Keratinocyte (primary cell): Measurements from ENCODE around the gene DNM1L. TPM values are rescaled to one million over a fixed set of nuclear protein-coding genes. Genes with fewer than 3 reads are reported as not detected.

ENCODE experiments used
- DNase-seq: peaks from one replicate; pipeline ENCODE4 v3.0.0-alpha.2; 2011; ENCODE audit warnings: low read depth, missing footprints, low spot score
- FAIRE-seq: peaks from 2 replicates; lab custom pipeline; 2011; peaks lifted over from hg19 to GRCh38; lab: Jason Lieb, UNC
- H2AFZ ChIP-seq: 2 replicates; pipeline ENCODE4 v1.6.0; 2012; ENCODE audit warnings: low read length, control low read depth, inconsistent platforms; ENCODE audit not compliant: control insufficient read depth
- H3K27ac ChIP-seq: 2 replicates; pipeline ENCODE4 v1.5.1; 2011; ENCODE audit warnings: low read length; ENCODE audit not compliant: control insufficient read depth, insufficient read depth
- H3K27me3 ChIP-seq: 3 replicates; pipeline ENCODE4 v1.6.0; 2011; ENCODE audit warnings: low read length; ENCODE audit not compliant: control insufficient read depth, insufficient read depth; ENCODE audit errors: extremely low read depth
- H3K36me3 ChIP-seq, 2 experiments: 2 replicates in 1 of 2; 3 replicates in 1 of 2; pipeline ENCODE4 v1.5.1; 2011; ENCODE audit warnings: low read length in 2 of 2, mild to moderate bottlenecking in 1 of 2; ENCODE audit not compliant: control insufficient read depth in 2 of 2, insufficient read depth in 2 of 2; ENCODE audit errors: extremely low read depth in 1 of 2
- H3K4me1 ChIP-seq: 3 replicates; pipeline ENCODE4 v1.5.1; 2011; ENCODE audit warnings: low read length; ENCODE audit not compliant: control insufficient read depth, insufficient read depth; ENCODE audit errors: extremely low read depth
- H3K4me2 ChIP-seq: 3 replicates; pipeline ENCODE4 v1.6.0; 2011; ENCODE audit warnings: low read depth, low read length; ENCODE audit not compliant: control insufficient read depth, insufficient read depth; ENCODE audit errors: extremely low read depth
- H3K4me3 ChIP-seq, 3 experiments: fragments of 200-600 bp in 1 of 3; sonication (generic) in 1 of 3; 2 replicates in 2 of 3; 3 replicates in 1 of 3; pipeline ENCODE4 v1.5.1; 2011 to 2016; ENCODE audit warnings: low read length in 3 of 3, mild to moderate bottlenecking in 3 of 3, control low read depth in 2 of 3, inconsistent platforms in 1 of 3, low read depth in 1 of 3, mixed read lengths in 1 of 3, mixed run types in 1 of 3, moderate library complexity in 1 of 3; ENCODE audit not compliant: control insufficient read depth in 2 of 3, insufficient read depth in 2 of 3; ENCODE audit errors: extremely low read depth in 1 of 3
- H3K79me2 ChIP-seq: 2 replicates; pipeline ENCODE4 v1.6.0; 2012; ENCODE audit warnings: low read length; ENCODE audit not compliant: control insufficient read depth, insufficient read depth
- H3K9ac ChIP-seq: 3 replicates; pipeline ENCODE4 v1.6.0; 2011; ENCODE audit warnings: low read length; ENCODE audit not compliant: control insufficient read depth, insufficient read depth; ENCODE audit errors: extremely low read depth
- H3K9me1 ChIP-seq: 3 replicates; pipeline ENCODE4 v1.6.0; 2011; ENCODE audit warnings: low read length; ENCODE audit not compliant: control insufficient read depth, insufficient read depth; ENCODE audit errors: extremely low read depth
- H3K9me3 ChIP-seq: 2 replicates; pipeline ENCODE4 v1.5.1; 2012; ENCODE audit warnings: low read depth, low read length; ENCODE audit not compliant: control insufficient read depth
- H4K20me1 ChIP-seq: 3 replicates; pipeline ENCODE4 v1.6.0; 2011; ENCODE audit warnings: low read length; ENCODE audit not compliant: control insufficient read depth, insufficient read depth; ENCODE audit errors: extremely low read depth
- CTCF ChIP-seq, 3 experiments: IDR thresholded peaks in 1 of 3; conservative IDR thresholded peaks in 1 of 3; optimal IDR thresholded peaks in 1 of 3; 2 replicates in 2 of 3; 3 replicates in 1 of 3; pipeline versions ENCODE3 to v1.5.1; 2011; ENCODE audit warnings: low read length in 3 of 3, mild to moderate bottlenecking in 3 of 3, moderate library complexity in 2 of 3, control low read depth in 1 of 3, inconsistent platforms in 1 of 3; ENCODE audit not compliant: insufficient read depth in 2 of 3; ENCODE audit errors: extremely low read depth in 1 of 3
- EZH2 ChIP-seq: IDR thresholded peaks from one replicate; pipeline ENCODE4 v1.6.1; 2012; ENCODE audit warnings: inconsistent platforms, mild to moderate bottlenecking, low read length, moderate library complexity
- dilution Hi-C: fragments of 300-500 bp; cut with MboI; formaldehyde crosslinking; loops from one replicate; pipeline ENCODE4 v1.7.0; 2020; ENCODE audit warnings: low sequenced_read_pairs; ENCODE audit not compliant: extremely low pct_ligation_motif_present
- polyA plus RNA-seq, 5 experiments: library from polyadenylated mRNA; depleted of rRNA in 3 of 5; stranded (reverse) in 3 of 5; stranded (forward) in 1 of 5; unstranded in 1 of 5; fragments of >200 nt; gene quantifications; 1 replicate in 1 of 5; 2 replicates in 3 of 5; 3 replicates in 1 of 5; pipeline versions ENCODE4 v1.2.1 to v1.2.3, GENCODE V29; 2011 to 2012; ENCODE audit warnings: missing spikeins in 2 of 5, low read depth in 1 of 5, low replicate concordance in 1 of 5
- small RNA-seq, 3 experiments: library from RNA; depleted of rRNA; stranded (forward); fragments of <200 nt; gene quantifications; one replicate each; pipeline ENCODE3, GENCODE V24; 2012; ENCODE audit warnings: low read depth in 3 of 3, low replicate concordance in 1 of 3; ENCODE audit not compliant: insufficient read length in 3 of 3

The DNM1L gene
- polyA plus RNA-seq, 1 donor (not counting 4 experiments of a cell fraction or from before 2014, with no cell fraction given) = 115 TPM

GRCh38 chr12:32789916-32790315 is 110.8 kb downstream of the DNM1L start:
- Histone ChIP-seq H4K20me1 (no peaks in the 10 kb centered on the region), H3K9me1 (no peaks in the 10 kb centered on the region), H3K27me3 (no peaks in the 10 kb centered on the region), H3K9ac (no peak overlapping the region), H3K4me2 (no peak overlapping the region), H3K9me3 (no peaks in the 10 kb centered on the region), H3K27ac (no peak overlapping the region), H3K4me1 (no peaks in the 10 kb centered on the region), H3K36me3 (peaks cover 18 to 19% of the 10 kb centered on the region in 2 experiments), H3K4me3 (no peak overlapping the region), H2AFZ (no peak overlapping the region), H3K79me2 (no peaks in the 10 kb centered on the region)
- dilution Hi-C loops = no loop called here
- TF ChIP-seq CTCF (optimal IDR thresholded peaks at IDR 0.05 in 1 of 3, IDR thresholded peaks at IDR 0.05 in 1 of 3, conservative IDR thresholded peaks at IDR 0.05 in 1 of 3; ENCODE audit: extremely low read depth in 1 of 3, insufficient read depth in 2 of 3, low read length in 3 of 3) (no peak), EZH2 (no peak)
- no peak for DNase-seq
- no peak for FAIRE-seq

DNA sequence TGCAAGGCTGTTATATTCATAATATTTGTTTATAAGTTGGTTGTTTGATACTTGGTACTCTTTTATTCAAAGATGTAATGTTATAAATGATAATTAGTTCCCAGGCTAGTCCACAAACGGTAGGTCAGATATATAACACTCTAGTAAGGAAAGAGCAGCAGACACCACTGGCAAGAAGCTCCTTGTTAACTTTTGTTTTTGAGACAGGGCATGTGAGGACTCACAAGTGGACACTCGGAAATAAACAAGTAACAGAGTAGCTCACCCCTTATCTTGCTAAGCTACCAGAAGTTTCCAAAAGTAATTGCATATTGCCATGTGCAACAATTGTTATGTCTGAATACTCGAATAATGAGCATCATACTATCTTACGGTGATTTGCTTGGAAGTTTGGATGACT is 115.2 kb downstream of the DNM1L start:
- no peak for FAIRE-seq
- Histone ChIP-seq H3K9me3 (no peaks in the 10 kb centered on the region), H3K36me3 (peaks cover 18 to 27% of the 10 kb centered on the region in 2 experiments)

More for the DNA sequence above, 115.2 kb downstream of the DNM1L start:
- H3K27me3 ChIP-seq = no peaks in the 10 kb centered on the region
- no peak overlapping the region for H3K4me2 ChIP-seq
- no peak overlapping the region for H3K9ac ChIP-seq
- dilution Hi-C loops = no loop called here
- H3K4me3 ChIP-seq = no peak overlapping the region
- no peak overlapping the region for H2AFZ ChIP-seq
- no peaks in the 10 kb centered on the region for H4K20me1 ChIP-seq
- no peaks in the 10 kb centered on the region for H3K9me1 ChIP-seq
- no peak for DNase-seq
- no peak for TF ChIP-seq EZH2
- no peaks in the 10 kb centered on the region for H3K4me1 ChIP-seq
- no peaks in the 10 kb centered on the region for H3K79me2 ChIP-seq
- H3K27ac ChIP-seq = no peak overlapping the region

Small RNAs within 50 kb of the gene (small RNA-seq; reads per million reads assigned to genes)
- 0 reads per million in 3 experiments for gene RF00019

Other genes starting within 250 kb of the DNM1L start
- 28.4 to 46.8 TPM (median 31.1 TPM) in 3 replicates for gene YARS2, start 76.6 kb downstream of the DNM1L start, polyA plus RNA-seq
- 38.2 to 55.5 TPM (median 50.4 TPM) in 3 replicates for gene PKP2, start 217.5 kb downstream of the DNM1L start, polyA plus RNA-seq